WERI-Rb-1 (cell line): ENCODE measurements around the gene MITF.

ENCODE experiments used
- DNase-seq: peaks from one replicate; pipeline ENCODE4 v3.0.0-alpha.2; 2020
- H3K27ac ChIP-seq: fragments of 250-450 bp; sonication (Bioruptor Pico); 2 replicates; pipeline ENCODE4 v1.5.1; 2020; ENCODE audit warnings: mild to moderate bottlenecking, moderate library complexity
- H3K27me3 ChIP-seq: fragments of 250-450 bp; sonication (Bioruptor Pico); 2 replicates; pipeline ENCODE4 v1.5.1; 2021; ENCODE audit warnings: mild to moderate bottlenecking, low read depth, moderate library complexity; ENCODE audit not compliant: insufficient read depth, severe bottlenecking
- H3K36me3 ChIP-seq: fragments of 250-450 bp; sonication (Bioruptor Pico); 2 replicates; pipeline ENCODE4 v1.5.1; 2020; ENCODE audit warnings: mild to moderate bottlenecking, moderate library complexity
- H3K4me3 ChIP-seq: 2 replicates; pipeline ENCODE4 v1.5.1; 2011; ENCODE audit warnings: low read depth, mild to moderate bottlenecking, control low read depth, low read length
- H3K9me3 ChIP-seq: fragments of 250-450 bp; sonication (Bioruptor Pico); 2 replicates; pipeline ENCODE4 v1.5.1; 2021; ENCODE audit warnings: mild to moderate bottlenecking, moderate library complexity; ENCODE audit not compliant: severe bottlenecking
- CTCF ChIP-seq: IDR thresholded peaks from 2 replicates; pipeline ENCODE4 v1.5.1; 2011; ENCODE audit warnings: low read depth, mild to moderate bottlenecking, control low read depth, inconsistent platforms, low read length

The MITF gene

GRCh38 chr3:69833591-69833990 is 94.3 kb downstream of the MITF start:
- H3K27ac ChIP-seq = no peak overlapping the region
- no peaks in the 10 kb centered on the region for H3K9me3 ChIP-seq
- DNase-seq = no peak
- H3K27me3 ChIP-seq = no peaks in the 10 kb centered on the region
- no peaks in the 10 kb centered on the region for H3K36me3 ChIP-seq
- H3K4me3 ChIP-seq = no peak overlapping the region
- TF ChIP-seq CTCF = no peak

- H3K27ac ChIP-seq = no peak overlapping the region
- no peak for TF ChIP-seq CTCF
- no peaks in the 10 kb centered on the region for H3K36me3 ChIP-seq
- no peak for DNase-seq
- no peaks in the 10 kb centered on the region for H3K27me3 ChIP-seq
- H3K9me3 ChIP-seq = no peaks in the 10 kb centered on the region
- H3K4me3 ChIP-seq = no peak overlapping the region
Measured at GRCh38 chr3:69838217-69838616, 99.0 kb downstream of the MITF start.

GRCh38 chr3:69838696-69839515 is 99.6 kb downstream of the MITF start:
- H3K27me3 ChIP-seq = no peaks in the 10 kb centered on the region
- no peaks in the 10 kb centered on the region for H3K36me3 ChIP-seq
- H3K4me3 ChIP-seq = no peak overlapping the region
- no peak overlapping the region for H3K27ac ChIP-seq
- H3K9me3 ChIP-seq = no peaks in the 10 kb centered on the region
- no peak for DNase-seq
- TF ChIP-seq CTCF = no peak

GRCh38 chr3:69842351-69842750 is 103.1 kb downstream of the MITF start:
- DNase-seq = no peak
- TF ChIP-seq CTCF = no peak
- no peak overlapping the region for H3K4me3 ChIP-seq
- no peaks in the 10 kb centered on the region for H3K27me3 ChIP-seq
- no peaks in the 10 kb centered on the region for H3K9me3 ChIP-seq
- no peaks in the 10 kb centered on the region for H3K36me3 ChIP-seq
- H3K27ac ChIP-seq = no peak overlapping the region

- Histone ChIP-seq H3K4me3 (no peak overlapping the region), H3K27me3 (no peaks in the 10 kb centered on the region), H3K36me3 (no peaks in the 10 kb centered on the region), H3K27ac (no peak overlapping the region), H3K9me3 (no peaks in the 10 kb centered on the region)
- DNase-seq = no peak
- no peak for TF ChIP-seq CTCF
Measured at GRCh38 chr3:69842789-69843188, 103.5 kb downstream of the MITF start.

GRCh38 chr3:69844706-69845105 is 105.4 kb downstream of the MITF start:
- no peak for DNase-seq
- Histone ChIP-seq H3K27me3 (no peaks in the 10 kb centered on the region), H3K4me3 (no peak overlapping the region), H3K9me3 (no peaks in the 10 kb centered on the region), H3K27ac (no peak overlapping the region), H3K36me3 (no peaks in the 10 kb centered on the region)
- no peak for TF ChIP-seq CTCF
